GM12878 (cell line): ENCODE data around the gene ARL15. TPM values are rescaled to one million over a fixed set of nuclear protein-coding genes. Genes with fewer than 3 reads are reported as not detected.

Experiments used
- ATAC-seq: fragments of 200-7000 bp; cut with Tn5 transposase; 3 replicates; pipeline ENCODE4 v1.9.1; 2020; ENCODE audit warnings: mild to moderate bottlenecking, moderate library complexity
- BruUV-seq: library from RNA; stranded (reverse); fragments of 400-500 nt; replicated peaks from 2 replicates; lab custom pipeline; 2021; lab: Mats Ljungman, UMichigan
- CTCF ChIA-PET: fragments of 300-600 bp; sonication (Branson Sonifier 250); formaldehyde crosslinking; extraction: SDS; loops from one replicate; lab custom pipeline; 2021; ENCODE audit warnings: inconsistent platforms; lab: Yijun Ruan, JAX
- POLR2A ChIA-PET: fragments of 350-600 bp; formaldehyde crosslinking; extraction: SDS; loops from one replicate; lab custom pipeline; 2021; ENCODE audit warnings: inconsistent platforms; lab: Charles Lee
- RAD21 ChIA-PET: fragments of 300-600 bp; sonication (Branson Sonifier 250); formaldehyde crosslinking; loops from one replicate; lab custom pipeline; 2023; ENCODE audit warnings: antibody characterized with exemption; ENCODE audit not compliant: unreplicated experiment; lab: Charles Lee
- SMC1A ChIA-PET: fragments of 300-600 bp; sonication (Branson Sonifier 250); formaldehyde crosslinking; loops from one replicate; lab custom pipeline; 2023; ENCODE audit not compliant: unreplicated experiment, uncharacterized antibody; lab: Charles Lee
- DNase-seq: peaks from one replicate; pipeline ENCODE4 v3.0.0-alpha.2; 2011; ENCODE audit warnings: low read depth, low spot score
- FAIRE-seq: peaks from 3 replicates; lab custom pipeline; 2011; peaks lifted over from hg19 to GRCh38; lab: Jason Lieb, UNC
- H2AFZ ChIP-seq: 2 replicates; pipeline ENCODE4 v1.6.0; 2011; ENCODE audit warnings: low read depth, low read length, control low read depth; ENCODE audit not compliant: control insufficient read depth
- H3K27ac ChIP-seq: 2 replicates; pipeline ENCODE4 v1.5.1; 2011; ENCODE audit warnings: control low read depth; ENCODE audit not compliant: control insufficient read depth, insufficient read depth
- H3K27me3 ChIP-seq, 2 experiments: replicated peaks in 1 of 2; 2 replicates each; pipeline versions ENCODE4 v1.6.0 to v1.6.1; 2011; ENCODE audit warnings: low read length in 1 of 2; ENCODE audit not compliant: control insufficient read depth in 2 of 2, insufficient read depth in 2 of 2
- H3K36me3 ChIP-seq, 2 experiments: 2 replicates each; pipeline ENCODE4 v1.5.1; 2011; ENCODE audit warnings: low read length in 1 of 2; ENCODE audit not compliant: control insufficient read depth in 2 of 2, insufficient read depth in 2 of 2
- H3K4me1 ChIP-seq: 2 replicates; pipeline ENCODE4 v1.6.1; 2011; ENCODE audit warnings: mild to moderate bottlenecking, low read length, moderate library complexity, mixed read lengths; ENCODE audit not compliant: control insufficient read depth, insufficient read depth
- H3K4me2 ChIP-seq: 2 replicates; pipeline ENCODE4 v1.6.0; 2011; ENCODE audit warnings: control low read depth; ENCODE audit not compliant: control insufficient read depth, insufficient read depth
- H3K4me3 ChIP-seq: fragments of 200-600 bp; sonication (generic); 2 replicates; pipeline ENCODE4 v1.5.1; 2016
- H3K79me2 ChIP-seq: 2 replicates; pipeline ENCODE4 v1.6.0; 2011; ENCODE audit warnings: low read length; ENCODE audit not compliant: control insufficient read depth, insufficient read depth
- H3K9ac ChIP-seq: 2 replicates; pipeline ENCODE4 v1.8.0; 2011; ENCODE audit warnings: low read length, control low read depth, mixed read lengths; ENCODE audit not compliant: control insufficient read depth, insufficient read depth
- H3K9me3 ChIP-seq: replicated peaks from 3 replicates; pipeline ENCODE4 v1.5.1; 2011; ENCODE audit warnings: mild to moderate bottlenecking, low read length; ENCODE audit not compliant: control insufficient read depth, insufficient read depth
- H4K20me1 ChIP-seq: 2 replicates; pipeline ENCODE4 v1.6.0; 2011; ENCODE audit not compliant: control insufficient read depth, insufficient read depth
- CHD1 ChIP-seq: IDR thresholded peaks from 2 replicates; pipeline ENCODE4 v1.6.1; 2012; ENCODE audit warnings: low read depth, low read length, improper control_type of control experiment
- KLF5 ChIP-seq: fragments of 450-650 bp; IDR thresholded peaks from 2 replicates; pipeline ENCODE4 v1.6.1; 2014; ENCODE audit warnings: mild to moderate bottlenecking; ENCODE audit not compliant: partially characterized antibody
- NBN ChIP-seq: fragments of 450-650 bp; IDR thresholded peaks from 2 replicates; pipeline ENCODE4 v1.6.1; 2016
- NR2C2 ChIP-seq: IDR thresholded peaks from 2 replicates; pipeline ENCODE4 v1.6.1; 2011; ENCODE audit warnings: borderline replicate concordance, low read depth; ENCODE audit not compliant: control insufficient read depth, insufficient read length
- PML ChIP-seq: IDR thresholded peaks from 2 replicates; pipeline ENCODE4 v1.6.1; 2012; ENCODE audit warnings: low read length, inconsistent platforms
- POU2F2 ChIP-seq: IDR thresholded peaks from 3 replicates; pipeline ENCODE4 v1.6.1; 2011; ENCODE audit warnings: low read depth, mild to moderate bottlenecking, low read length, borderline replicate concordance
- RB1 ChIP-seq: fragments of 450-650 bp; formaldehyde crosslinking; IDR thresholded peaks from 2 replicates; pipeline ENCODE4 v1.6.1; 2017; ENCODE audit warnings: mild to moderate bottlenecking, borderline replicate concordance
- SMC3 ChIP-seq: IDR thresholded peaks from 2 replicates; pipeline ENCODE4 v1.6.1; 2011; ENCODE audit warnings: low read length, improper control_type of control experiment, borderline replicate concordance
- SRF ChIP-seq, 2 experiments: IDR thresholded peaks; 2 replicates each; pipeline ENCODE4 v1.6.1; 2011; ENCODE audit warnings: low read depth in 2 of 2, low read length in 2 of 2, mild to moderate bottlenecking in 1 of 2, moderate library complexity in 1 of 2
- SUPT20H ChIP-seq: IDR thresholded peaks from 2 replicates; pipeline ENCODE4 v1.6.1; 2011; ENCODE audit warnings: low read depth, mild to moderate bottlenecking, low read length, moderate library complexity, borderline replicate concordance; ENCODE audit not compliant: control insufficient read depth
- YBX1 ChIP-seq: fragments of 450-650 bp; IDR thresholded peaks from 2 replicates; pipeline ENCODE4 v1.6.1; 2016; ENCODE audit warnings: antibody characterized with exemption
- WGBS: methylation state at CpG from one replicate; pipeline ENCODE4 v1.1.6; 2016; ENCODE audit warnings: low lambda C conversion rate; ENCODE audit not compliant: insufficient replicate concordance, insufficient coverage; ENCODE audit errors: missing lambda C conversion rate; 5-methylcytosine and 5-hydroxymethylcytosine counted together
- in situ Hi-C: fragments of 300-500 bp; cut with MboI; formaldehyde crosslinking; loops from 9 replicates; pipeline ENCODE4 v1.14.3; 2018; ENCODE audit warnings: mixed read lengths
- intact Hi-C: fragments of 100-400 bp; cut with micrococcal nuclease; formaldehyde crosslinking; loops from one replicate; pipeline ENCODE4 v1.14.2; 2022; ENCODE audit not compliant: unreplicated experiment
- polyA plus RNA-seq, 11 experiments: library from polyadenylated mRNA; depleted of rRNA in 4 of 11; unstranded in 6 of 11; stranded (reverse) in 5 of 11; fragments of >200 nt; fragmentation: Nextera tagmentation in 4 of 11; fragmentation: Illumina TruSeq in 1 of 11; extraction: Ambion mirVana in 4 of 11; extraction: Trizol in 1 of 11; gene quantifications; 1 replicate in 1 of 11; 2 replicates in 10 of 11; pipeline versions ENCODE4 v1.2.1 to v1.2.3, GENCODE V29; 2011 to 2016; ENCODE audit warnings: inconsistent platforms in 2 of 11, missing spikeins in 2 of 11, low read depth in 1 of 11
- total RNA-seq, 4 experiments: library from RNA; depleted of rRNA in 3 of 4; stranded (reverse); fragments of >200 nt in 3 of 4; fragmentation: Illumina TruSeq in 1 of 4; extraction: Trizol in 1 of 4; gene quantifications; 2 replicates each; pipeline versions ENCODE4 v1.2.1 to v1.2.3, GENCODE V29; 2013 to 2021
- TF ChIP-seq, protein P1 (sequence below): fragments of 450-650 bp; IDR thresholded peaks from 2 replicates; pipeline ENCODE4 v1.6.1; 2018; ENCODE audit warnings: borderline replicate concordance, mild to moderate bottlenecking; ENCODE audit not compliant: partially characterized antibody
- TF ChIP-seq, protein P2 (sequence below): fragments of 450-650 bp; IDR thresholded peaks from 2 replicates; pipeline ENCODE4 v1.6.1; 2017; ENCODE audit warnings: mild to moderate bottlenecking, moderate library complexity

ARL15 gene
- total and polyA plus RNA-seq, 10 of the 15 experiments (the other 5 are each of a cell fraction or from before 2014, with no cell fraction given): 3.6 to 11.0 (median 7.7) TPM

DNA sequence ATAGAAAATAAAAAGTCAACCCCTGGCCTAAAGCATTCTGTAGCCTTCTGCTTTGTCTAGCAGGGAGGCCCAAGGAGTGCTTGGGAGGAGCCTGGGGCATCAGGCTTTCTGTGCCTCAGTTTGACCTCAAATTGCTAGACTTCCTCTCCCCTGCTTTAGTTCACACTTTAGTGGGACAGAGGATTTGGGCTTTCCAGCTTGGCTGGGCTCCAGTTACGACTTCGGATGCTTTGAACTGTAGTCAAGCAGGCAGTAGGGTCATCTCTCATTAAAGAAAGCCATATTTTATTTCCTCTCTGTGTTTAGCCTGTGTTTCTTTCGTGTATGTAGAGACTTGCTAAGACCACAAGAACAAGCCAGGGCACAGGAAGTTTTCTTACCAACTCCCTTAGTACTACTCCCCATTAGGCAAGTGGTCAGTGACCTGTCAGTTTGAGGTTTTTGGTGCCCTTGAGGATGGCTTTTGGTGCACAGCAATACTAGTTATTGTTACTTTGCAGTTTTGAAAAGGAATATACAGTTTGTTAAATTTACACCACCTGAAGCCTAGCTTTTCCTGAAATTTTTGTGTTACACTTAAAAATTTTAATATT is 415.2 kb downstream of the ARL15 start:
- H3K36me3 ChIP-seq: no peaks in the 10 kb centered on the region
- no peaks in the 10 kb centered on the region for H3K4me1 ChIP-seq
- no peaks in the 10 kb centered on the region for H3K79me2 ChIP-seq
- ChIA-PET SMC1A (no interaction called here), POLR2A (no interaction called here), RAD21 (no interaction called here), CTCF (no interaction called here)
- TF ChIP-seq RB1: no peak
- TF ChIP-seq, protein P1, sequence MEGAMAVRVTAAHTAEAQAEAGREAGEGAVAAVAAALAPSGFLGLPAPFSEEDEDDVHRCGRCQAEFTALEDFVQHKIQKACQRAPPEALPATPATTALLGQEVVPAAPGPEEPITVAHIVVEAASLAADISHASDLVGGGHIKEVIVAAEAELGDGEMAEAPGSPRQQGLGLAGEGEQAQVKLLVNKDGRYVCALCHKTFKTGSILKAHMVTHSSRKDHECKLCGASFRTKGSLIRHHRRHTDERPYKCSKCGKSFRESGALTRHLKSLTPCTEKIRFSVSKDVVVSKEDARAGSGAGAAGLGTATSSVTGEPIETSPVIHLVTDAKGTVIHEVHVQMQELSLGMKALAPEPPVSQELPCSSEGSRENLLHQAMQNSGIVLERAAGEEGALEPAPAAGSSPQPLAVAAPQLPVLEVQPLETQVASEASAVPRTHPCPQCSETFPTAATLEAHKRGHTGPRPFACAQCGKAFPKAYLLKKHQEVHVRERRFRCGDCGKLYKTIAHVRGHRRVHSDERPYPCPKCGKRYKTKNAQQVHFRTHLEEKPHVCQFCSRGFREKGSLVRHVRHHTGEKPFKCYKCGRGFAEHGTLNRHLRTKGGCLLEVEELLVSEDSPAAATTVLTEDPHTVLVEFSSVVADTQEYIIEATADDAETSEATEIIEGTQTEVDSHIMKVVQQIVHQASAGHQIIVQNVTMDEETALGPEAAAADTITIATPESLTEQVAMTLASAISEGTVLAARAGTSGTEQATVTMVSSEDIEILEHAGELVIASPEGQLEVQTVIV: no peak
- no peak for TF ChIP-seq CHD1
- TF ChIP-seq SUPT20H: no peak
- TF ChIP-seq, protein P2, sequence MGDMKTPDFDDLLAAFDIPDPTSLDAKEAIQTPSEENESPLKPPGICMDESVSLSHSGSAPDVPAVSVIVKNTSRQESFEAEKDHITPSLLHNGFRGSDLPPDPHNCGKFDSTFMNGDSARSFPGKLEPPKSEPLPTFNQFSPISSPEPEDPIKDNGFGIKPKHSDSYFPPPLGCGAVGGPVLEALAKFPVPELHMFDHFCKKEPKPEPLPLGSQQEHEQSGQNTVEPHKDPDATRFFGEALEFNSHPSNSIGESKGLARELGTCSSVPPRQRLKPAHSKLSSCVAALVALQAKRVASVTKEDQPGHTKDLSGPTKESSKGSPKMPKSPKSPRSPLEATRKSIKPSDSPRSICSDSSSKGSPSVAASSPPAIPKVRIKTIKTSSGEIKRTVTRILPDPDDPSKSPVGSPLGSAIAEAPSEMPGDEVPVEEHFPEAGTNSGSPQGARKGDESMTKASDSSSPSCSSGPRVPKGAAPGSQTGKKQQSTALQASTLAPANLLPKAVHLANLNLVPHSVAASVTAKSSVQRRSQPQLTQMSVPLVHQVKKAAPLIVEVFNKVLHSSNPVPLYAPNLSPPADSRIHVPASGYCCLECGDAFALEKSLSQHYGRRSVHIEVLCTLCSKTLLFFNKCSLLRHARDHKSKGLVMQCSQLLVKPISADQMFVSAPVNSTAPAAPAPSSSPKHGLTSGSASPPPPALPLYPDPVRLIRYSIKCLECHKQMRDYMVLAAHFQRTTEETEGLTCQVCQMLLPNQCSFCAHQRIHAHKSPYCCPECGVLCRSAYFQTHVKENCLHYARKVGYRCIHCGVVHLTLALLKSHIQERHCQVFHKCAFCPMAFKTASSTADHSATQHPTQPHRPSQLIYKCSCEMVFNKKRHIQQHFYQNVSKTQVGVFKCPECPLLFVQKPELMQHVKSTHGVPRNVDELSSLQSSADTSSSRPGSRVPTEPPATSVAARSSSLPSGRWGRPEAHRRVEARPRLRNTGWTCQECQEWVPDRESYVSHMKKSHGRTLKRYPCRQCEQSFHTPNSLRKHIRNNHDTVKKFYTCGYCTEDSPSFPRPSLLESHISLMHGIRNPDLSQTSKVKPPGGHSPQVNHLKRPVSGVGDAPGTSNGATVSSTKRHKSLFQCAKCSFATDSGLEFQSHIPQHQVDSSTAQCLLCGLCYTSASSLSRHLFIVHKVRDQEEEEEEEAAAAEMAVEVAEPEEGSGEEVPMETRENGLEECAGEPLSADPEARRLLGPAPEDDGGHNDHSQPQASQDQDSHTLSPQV: no peak
- no peak for TF ChIP-seq PML
- no peak for TF ChIP-seq SMC3
- no peak for TF ChIP-seq SRF (IDR thresholded peaks at IDR 0.05; ENCODE audit: low read depth in 2 of 2, low read length in 2 of 2)
- no peak for TF ChIP-seq POU2F2
- TF ChIP-seq KLF5: no peak
- no peak for TF ChIP-seq NBN
- no peak for TF ChIP-seq NR2C2
- no peak for TF ChIP-seq YBX1
- no peaks in the 10 kb centered on the region for H3K27me3 ChIP-seq
- no TSS peak for BruUV-seq
- WGBS: 0% methylated on average over 3 of the region's 3 CpGs
- H3K4me3 ChIP-seq: no peak overlapping the region
- in situ Hi-C loops (no loop called here), intact Hi-C loops (no loop called here)
- no peaks in the 10 kb centered on the region for H3K9me3 ChIP-seq
- ATAC-seq (no peak), FAIRE-seq (no peak), DNase-seq (no peak)
- H4K20me1 ChIP-seq: no peaks in the 10 kb centered on the region
- H2AFZ ChIP-seq: no peak overlapping the region
- no peak overlapping the region for H3K4me2 ChIP-seq
- H3K9ac ChIP-seq: no peak overlapping the region
- no peak overlapping the region for H3K27ac ChIP-seq
